Parathyroid adenoma (tissue), 2 donors: ENCODE data around the gene GTF3C4.

Experiments
- H2AFZ ChIP-seq: fragments of 300-600 bp; sonication (generic); one replicate; pipeline ENCODE4 v1.7.0; 2017; ENCODE audit warnings: antibody characterized with exemption, mild to moderate bottlenecking
- H3K27ac ChIP-seq: fragments of 300-600 bp; sonication (generic); one replicate; pipeline ENCODE4 v1.7.0; 2017
- H3K27me3 ChIP-seq: fragments of 300-600 bp; sonication (generic); one replicate; pipeline ENCODE4 v1.7.0; 2017; ENCODE audit warnings: low read length; ENCODE audit not compliant: control insufficient read depth, insufficient read depth
- H3K36me3 ChIP-seq: fragments of 300-600 bp; sonication (generic); one replicate; pipeline ENCODE4 v1.7.0; 2017; ENCODE audit warnings: low read length; ENCODE audit not compliant: control insufficient read depth, insufficient read depth
- H3K4me1 ChIP-seq: fragments of 300-600 bp; sonication (generic); one replicate; pipeline ENCODE4 v1.7.0; 2017; ENCODE audit warnings: control low read depth
- H3K4me2 ChIP-seq: fragments of 300-600 bp; sonication (generic); one replicate; pipeline ENCODE4 v1.7.0; 2017; ENCODE audit warnings: low read length
- H3K4me3 ChIP-seq: fragments of 300-600 bp; sonication (generic); one replicate; pipeline ENCODE4 v1.7.0; 2017; ENCODE audit warnings: low read depth, low read length
- H3K79me2 ChIP-seq: fragments of 300-600 bp; sonication (generic); one replicate; pipeline ENCODE4 v1.7.0; 2017; ENCODE audit warnings: control low read depth
- H3K9ac ChIP-seq: fragments of 300-600 bp; sonication (generic); one replicate; pipeline ENCODE4 v1.7.0; 2017; ENCODE audit warnings: mild to moderate bottlenecking
- H3K9me3 ChIP-seq: fragments of 300-600 bp; sonication (generic); one replicate; pipeline ENCODE4 v1.7.0; 2017; ENCODE audit warnings: low read length; ENCODE audit not compliant: control insufficient read depth
- CTCF ChIP-seq: fragments of 300-600 bp; sonication (generic); IDR thresholded peaks from one replicate; pipeline ENCODE4 v1.7.0; 2017; ENCODE audit warnings: antibody characterized with exemption, mild to moderate bottlenecking
- donor health status: primary hyperparathyroidism.

The GTF3C4 gene

GRCh38 chr9:132672413-132672690, 2.1 kb downstream of the GTF3C4 start:
- Histone ChIP-seq H3K36me3 (no peaks in the 10 kb centered on the region), H3K4me1 (no peaks in the 10 kb centered on the region), H3K4me3 (no peak overlapping the region), H3K9ac (no peak overlapping the region), H3K27me3 (no peaks in the 10 kb centered on the region), H3K79me2 (peaks cover 14% of the 10 kb centered on the region), H3K9me3 (no peaks in the 10 kb centered on the region), H3K27ac (no peak overlapping the region), H2AFZ (no peak overlapping the region), H3K4me2 (no peak overlapping the region)
- no peak for TF ChIP-seq CTCF

GRCh38 chr9:132673355-132673754, 3.1 kb downstream of the GTF3C4 start:
- no peak overlapping the region for H3K4me3 ChIP-seq
- H3K9ac ChIP-seq = no peak overlapping the region
- H3K79me2 ChIP-seq = peaks cover 14% of the 10 kb centered on the region
- no peaks in the 10 kb centered on the region for H3K4me1 ChIP-seq
- no peaks in the 10 kb centered on the region for H3K27me3 ChIP-seq
- no peak overlapping the region for H3K27ac ChIP-seq
- no peak overlapping the region for H2AFZ ChIP-seq
- no peaks in the 10 kb centered on the region for H3K9me3 ChIP-seq
- no peak for TF ChIP-seq CTCF
- H3K36me3 ChIP-seq = no peaks in the 10 kb centered on the region
- no peak overlapping the region for H3K4me2 ChIP-seq

- H3K4me2 ChIP-seq = no peak overlapping the region
- H3K4me3 ChIP-seq = no peak overlapping the region
- H3K79me2 ChIP-seq = peaks cover 14% of the 10 kb centered on the region
- TF ChIP-seq CTCF = no peak
- H3K9me3 ChIP-seq = no peaks in the 10 kb centered on the region
- H2AFZ ChIP-seq = no peak overlapping the region
- H3K27ac ChIP-seq = no peak overlapping the region
- no peaks in the 10 kb centered on the region for H3K4me1 ChIP-seq
- no peaks in the 10 kb centered on the region for H3K27me3 ChIP-seq
- no peaks in the 10 kb centered on the region for H3K36me3 ChIP-seq
- no peak overlapping the region for H3K9ac ChIP-seq
Observed at GRCh38 chr9:132674485-132674884, 4.2 kb downstream of the GTF3C4 start.

GRCh38 chr9:132677976-132678375, 7.7 kb downstream of the GTF3C4 start:
- Histone ChIP-seq H3K27me3 (no peaks in the 10 kb centered on the region), H3K9ac (no peak overlapping the region), H3K9me3 (no peaks in the 10 kb centered on the region), H3K4me1 (no peaks in the 10 kb centered on the region), H3K79me2 (no peaks in the 10 kb centered on the region), H3K4me3 (no peak overlapping the region), H3K27ac (no peak overlapping the region), H3K36me3 (no peaks in the 10 kb centered on the region), H3K4me2 (no peak overlapping the region), H2AFZ (no peak overlapping the region)
- TF ChIP-seq CTCF = no peak

- H3K36me3 ChIP-seq = no peaks in the 10 kb centered on the region
- H3K4me3 ChIP-seq = no peak overlapping the region
- H2AFZ ChIP-seq = no peak overlapping the region
- H3K4me1 ChIP-seq = no peaks in the 10 kb centered on the region
- no peaks in the 10 kb centered on the region for H3K79me2 ChIP-seq
- no peak overlapping the region for H3K9ac ChIP-seq
- no peaks in the 10 kb centered on the region for H3K27me3 ChIP-seq
- no peak overlapping the region for H3K4me2 ChIP-seq
- TF ChIP-seq CTCF = no peak
- no peak overlapping the region for H3K27ac ChIP-seq
- no peaks in the 10 kb centered on the region for H3K9me3 ChIP-seq
Observed at GRCh38 chr9:132679946-132680625, 9.8 kb downstream of the GTF3C4 start.
